HFF-Myc (cell line): ENCODE measurements around the gene FNBP1L.

ENCODE experiments used
- DNase-seq: peaks from one replicate; pipeline ENCODE4 v3.0.0-alpha.2; 2011; ENCODE audit warnings: low read depth; ENCODE audit errors: extremely low read depth
- H3K4me3 ChIP-seq: replicated peaks from 2 replicates; pipeline ENCODE4 v1.5.1; 2011; ENCODE audit warnings: low read depth, mild to moderate bottlenecking, control low read depth, low read length
- CTCF ChIP-seq: IDR thresholded peaks from 2 replicates; pipeline ENCODE4 v1.5.1; 2012; ENCODE audit warnings: mild to moderate bottlenecking, low read depth, low read length, control low read depth; ENCODE audit errors: missing control alignments

FNBP1L gene

DNA sequence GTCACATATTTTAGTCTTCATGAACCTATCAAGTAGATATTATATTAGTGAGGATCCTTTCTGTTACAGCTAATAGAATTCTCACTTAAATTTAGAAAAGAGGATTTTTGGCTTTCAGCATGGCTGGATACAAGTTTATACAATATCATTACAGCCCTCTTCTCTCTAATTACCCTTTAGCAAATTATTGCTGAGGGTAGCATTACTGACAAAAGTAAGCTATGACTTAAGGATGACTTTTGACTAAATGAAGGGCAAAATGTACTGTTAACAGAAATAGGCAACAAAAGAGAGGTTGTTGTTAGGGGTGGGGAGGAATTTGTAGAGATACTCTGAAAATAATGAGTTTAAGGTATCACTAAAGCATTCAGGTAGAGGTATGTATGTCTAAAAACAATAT lies 85.8 kb downstream of the FNBP1L start:
- no peak overlapping the region for H3K4me3 ChIP-seq
- DNase-seq: no peak
- no peak for TF ChIP-seq CTCF

DNA sequence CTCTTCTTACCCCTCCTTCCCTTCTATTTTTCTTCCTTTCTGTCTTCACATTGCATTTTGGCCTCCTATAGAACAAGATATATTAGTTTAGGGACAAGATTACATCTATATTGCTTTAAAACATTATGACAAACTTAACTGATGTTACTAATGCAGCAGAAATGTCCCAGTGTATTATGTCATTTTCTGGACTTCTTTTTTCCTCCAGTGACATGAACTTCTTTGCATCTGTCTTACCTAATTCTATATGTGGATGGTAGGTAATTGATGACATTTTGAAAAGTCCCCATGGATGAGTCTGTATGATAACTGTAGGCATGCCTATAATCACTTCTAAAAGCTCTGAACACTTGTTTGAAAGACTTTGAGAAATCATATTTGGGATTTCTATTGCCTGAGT lies 89.5 kb downstream of the FNBP1L start:
- no peak overlapping the region for H3K4me3 ChIP-seq
- no peak for DNase-seq
- TF ChIP-seq CTCF: no peak

GRCh38 chr1:93537924-93538323 lies 90.0 kb downstream of the FNBP1L start:
- H3K4me3 ChIP-seq: no peak overlapping the region

GRCh38 chr1:93541045-93541444 lies 93.1 kb downstream of the FNBP1L start:
- no peak for DNase-seq
- TF ChIP-seq CTCF: no peak
- H3K4me3 ChIP-seq: no peak overlapping the region

More at GRCh38 chr1:93537924-93538323, 90.0 kb downstream of the FNBP1L start:
- TF ChIP-seq CTCF: no peak
- DNase-seq: no peak

GRCh38 chr1:93542398-93542797 lies 94.5 kb downstream of the FNBP1L start:
- no peak for DNase-seq
- no peak overlapping the region for H3K4me3 ChIP-seq
- no peak for TF ChIP-seq CTCF

DNA sequence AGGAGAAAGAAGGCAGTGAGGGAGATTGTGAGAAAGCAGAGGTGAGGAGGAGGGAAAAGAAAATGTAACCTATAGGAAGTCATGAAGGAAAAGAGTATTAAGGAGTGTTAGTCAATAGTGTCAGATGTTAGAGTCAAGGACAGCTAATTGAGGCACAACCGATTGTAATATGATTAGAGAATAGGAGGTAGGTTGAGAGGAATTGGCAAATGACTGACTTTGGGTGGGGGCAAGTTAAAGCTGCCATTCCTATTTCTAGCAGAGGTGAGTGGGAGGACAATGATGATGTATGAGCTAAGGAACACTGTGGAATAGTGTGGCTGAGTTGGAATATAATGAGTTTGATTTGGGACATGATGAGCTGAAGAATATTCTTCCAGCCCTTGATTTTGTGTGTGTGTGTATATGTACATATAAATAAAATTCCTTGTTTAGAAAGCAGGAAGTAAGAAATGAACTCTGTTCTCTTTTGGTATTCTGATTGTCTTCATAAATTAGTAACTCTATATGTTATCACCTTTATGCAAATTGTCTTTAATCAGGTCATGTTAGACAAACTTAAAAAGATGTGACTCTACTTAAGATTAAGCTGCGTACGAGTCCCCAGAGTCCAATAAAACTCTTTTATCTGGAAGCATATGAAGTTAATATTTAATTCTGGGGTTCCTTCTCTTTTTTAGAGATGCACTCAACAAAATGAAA lies 98.4 kb downstream of the FNBP1L start:
- TF ChIP-seq CTCF: no peak
- DNase-seq: no peak
- H3K4me3 ChIP-seq: no peak overlapping the region

DNA sequence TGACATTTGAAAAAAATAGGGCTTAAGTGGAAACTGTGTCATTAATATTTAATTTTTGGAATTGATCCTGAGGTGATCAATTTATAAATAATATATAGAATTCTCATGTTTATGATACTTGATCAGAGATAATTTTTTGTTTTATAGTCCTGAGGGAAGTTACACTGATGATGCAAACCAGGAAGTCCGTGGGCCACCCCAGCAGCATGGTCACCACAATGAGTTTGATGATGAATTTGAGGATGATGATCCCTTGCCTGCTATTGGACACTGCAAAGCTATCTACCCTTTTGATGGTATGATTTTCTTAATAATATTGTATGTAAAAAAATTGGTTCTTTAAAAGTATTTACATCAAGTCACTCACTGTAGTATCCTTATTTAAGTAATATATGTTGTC lies 101.2 kb downstream of the FNBP1L start:
- DNase-seq: no peak
- TF ChIP-seq CTCF: no peak
- H3K4me3 ChIP-seq: no peak overlapping the region
